ENCODE results near the gene ROPN1.
A peak's percentile ranks its signal among the peaks of the same experiment; 100 is the strongest.
"Not testable (repeated sequence)": the region's sequence is repeated elsewhere in the genome, so short reads cannot be mapped to it uniquely, and the experiment has no call there.

Gene ROPN1

DNA sequence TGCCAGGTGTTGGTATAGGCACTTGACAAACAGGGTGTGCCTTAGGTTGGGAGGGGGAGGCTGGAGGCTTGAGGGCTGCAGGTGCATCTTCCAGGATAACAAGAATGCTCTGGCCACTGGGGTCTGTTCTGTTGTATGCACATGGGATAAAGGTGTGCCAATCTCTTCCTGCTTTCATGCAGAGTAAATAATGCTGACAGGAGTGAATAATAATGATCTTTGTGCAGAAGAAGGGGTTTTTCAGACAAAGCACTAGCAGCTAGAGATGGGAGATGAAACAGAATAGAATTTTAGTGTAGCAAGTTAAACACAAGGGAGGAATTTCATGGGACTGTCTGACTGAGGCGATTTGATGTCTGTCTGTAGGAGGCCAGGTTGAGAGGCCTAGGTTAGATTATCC, 1.9 kb upstream of the ROPN1 start:
- no peak for DNase-seq

DNA sequence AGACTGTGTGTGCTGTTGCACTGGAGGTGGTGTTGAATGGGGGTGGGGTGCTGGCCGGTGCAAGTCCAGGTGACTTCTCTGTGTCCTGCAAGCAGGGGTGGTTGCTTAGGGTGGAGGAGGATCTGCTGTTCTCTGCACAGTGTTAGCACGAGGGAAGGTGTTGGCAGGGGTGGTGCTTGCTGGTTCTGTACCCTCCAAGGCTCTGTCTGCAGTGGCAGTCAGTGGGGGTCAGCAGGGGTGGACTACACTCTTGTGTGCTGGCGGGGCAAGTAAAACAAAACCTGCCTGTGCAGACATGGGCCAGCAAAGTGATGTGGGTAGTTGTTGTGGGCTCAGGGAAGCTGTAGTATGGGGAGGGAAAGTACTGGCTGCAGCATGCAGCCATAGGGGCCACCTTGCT, 5.5 kb downstream of the ROPN1 start:
- DNase-seq = no peak

DNA sequence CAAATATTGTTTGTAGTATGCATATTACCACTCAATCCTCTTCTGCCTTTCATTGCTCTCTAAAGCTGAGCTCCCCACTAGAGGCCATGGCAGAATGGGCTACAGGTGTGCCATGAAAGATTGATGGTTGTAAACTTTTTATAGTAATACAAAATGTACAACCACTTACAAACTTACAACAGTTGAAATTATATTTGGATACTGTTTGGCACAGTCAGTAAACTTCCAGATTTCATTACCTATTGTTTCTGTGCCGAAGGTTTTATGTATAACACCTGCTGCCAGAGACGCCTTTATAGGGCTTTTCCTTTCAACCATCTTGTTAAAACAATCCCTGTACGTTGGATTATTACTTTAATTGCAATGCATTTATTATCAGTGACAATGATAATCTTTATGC, 7.0 kb downstream of the ROPN1 start:
- no peak for DNase-seq

DNA sequence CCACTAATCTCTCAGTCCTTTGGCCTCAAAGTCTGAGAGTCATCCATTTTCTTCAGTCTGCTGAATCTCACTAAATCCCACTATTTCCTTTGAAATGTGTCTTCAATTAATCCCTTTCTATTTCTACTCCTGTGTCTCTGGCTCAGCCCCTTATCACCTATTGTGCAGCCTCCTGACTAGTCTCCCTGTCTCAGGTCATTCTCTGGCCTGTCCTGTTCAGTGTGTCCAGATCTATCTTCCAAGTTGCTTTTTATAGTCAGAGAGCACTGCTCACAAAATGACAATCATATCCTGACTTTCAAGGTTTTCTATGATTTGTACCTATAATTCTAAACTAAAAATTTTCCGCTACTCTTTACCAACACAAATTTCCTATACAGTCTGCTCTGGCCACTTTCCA, 7.6 kb downstream of the ROPN1 start:
- DNase-seq = no peak

DNA sequence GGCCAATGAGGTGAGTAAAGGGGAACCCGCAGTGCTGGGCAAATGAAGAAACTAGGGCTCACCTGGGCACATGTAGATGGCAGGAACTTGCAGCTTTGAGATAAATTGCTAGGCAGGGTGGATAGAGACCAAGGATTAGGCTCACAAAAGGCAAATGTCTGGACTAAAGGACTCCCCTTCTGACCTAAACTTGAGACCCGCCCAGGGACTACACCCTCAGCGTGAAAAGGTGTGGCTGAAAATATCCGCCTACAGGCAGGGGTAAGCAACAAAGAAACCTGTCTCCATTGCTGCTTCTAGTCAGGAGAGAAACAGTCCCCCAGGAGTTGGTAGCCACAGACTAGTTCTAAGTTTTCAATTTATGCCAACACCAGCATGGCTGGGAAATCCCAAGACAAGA, 10.6 kb downstream of the ROPN1 start:
- not testable (repeated sequence) for DNase-seq

DNA sequence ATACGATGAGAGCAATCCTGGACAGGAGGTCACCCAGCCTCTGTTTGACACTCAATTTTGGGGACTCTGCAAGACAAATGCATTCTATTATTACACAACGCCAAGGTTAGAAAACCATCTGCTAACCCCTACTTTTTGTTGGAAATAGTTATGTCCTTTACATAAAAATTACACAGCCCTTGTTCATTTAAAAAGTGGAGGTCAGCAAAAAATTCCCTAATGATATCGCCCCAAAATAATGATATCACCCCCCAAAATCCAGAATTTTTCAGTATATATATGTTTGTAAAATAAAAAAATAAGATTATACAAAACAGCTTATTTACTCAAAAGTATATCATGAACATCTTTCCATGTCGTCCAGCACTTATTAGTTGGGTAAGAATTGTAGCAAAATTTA, 11.4 kb downstream of the ROPN1 start:
- DNase-seq = no peak

DNA sequence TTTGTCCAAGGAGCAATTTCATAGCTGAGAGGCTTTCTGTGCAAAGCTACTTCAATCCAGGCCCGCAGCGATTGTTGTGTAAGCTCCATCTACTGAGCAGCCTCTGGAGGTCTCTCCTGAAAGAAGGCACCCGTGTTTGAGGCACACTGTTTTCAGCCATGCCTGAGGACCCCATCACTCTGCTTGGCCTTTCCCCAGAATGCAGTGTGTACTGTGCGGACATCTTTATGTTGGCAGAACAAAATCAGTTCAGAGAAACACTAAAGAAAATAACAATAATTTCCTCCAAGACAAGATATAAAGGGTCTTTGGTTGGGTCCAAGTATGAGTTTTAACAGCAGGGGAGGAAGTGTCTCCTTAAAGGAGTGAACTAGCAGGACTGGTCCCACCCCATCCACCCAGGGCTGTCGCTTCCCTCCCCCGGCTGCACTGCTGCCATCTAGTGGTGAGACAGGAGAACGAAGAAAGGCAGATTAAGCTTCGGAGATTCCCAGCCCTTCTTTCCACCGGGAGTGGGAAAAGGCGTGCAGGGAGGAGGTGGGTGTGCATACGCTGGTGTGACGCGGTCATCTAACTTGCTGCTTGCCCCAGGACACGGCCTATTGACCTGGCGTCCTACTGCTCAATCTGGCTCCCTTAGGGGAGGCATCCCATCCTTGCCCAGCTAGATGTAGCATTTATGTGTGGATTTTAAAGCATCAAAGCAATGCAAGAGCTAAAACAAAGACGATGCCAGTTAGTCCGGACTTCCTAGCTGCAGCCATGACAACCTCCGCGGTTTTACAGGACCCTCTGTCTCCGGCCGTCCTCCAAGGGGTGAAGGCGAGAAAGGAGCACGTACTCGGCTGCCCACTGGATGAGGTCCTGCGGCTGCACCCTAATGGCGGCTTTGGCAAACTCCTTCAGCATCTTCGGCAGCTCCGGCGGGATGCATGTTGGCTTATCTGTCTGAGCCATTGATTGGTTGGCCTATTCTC, 12.1 kb downstream of the ROPN1 start:
- peak in 2 of 4 experiments; percentile 13 to 21 for DNase-seq

DNA sequence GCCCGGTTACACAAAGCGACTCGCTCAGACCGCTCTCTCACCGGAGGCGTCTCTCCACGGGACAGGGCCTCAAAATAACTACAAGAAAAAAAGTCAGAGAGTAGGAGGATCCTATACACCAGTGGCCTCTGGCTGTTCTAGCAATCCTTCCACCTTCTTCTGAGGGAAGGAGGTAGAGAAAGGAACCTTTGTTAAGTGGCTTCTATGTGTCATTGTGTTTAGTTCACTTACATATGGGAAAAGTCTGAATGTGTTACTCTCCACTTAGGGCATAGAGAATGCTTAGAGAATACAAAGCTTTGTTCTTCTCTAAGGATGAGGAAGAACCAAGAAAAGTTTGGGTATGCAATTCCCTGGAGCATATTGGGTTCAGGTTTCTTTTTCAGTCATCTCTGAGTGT, 15.0 kb downstream of the ROPN1 start:
- not testable (repeated sequence) for DNase-seq

DNA sequence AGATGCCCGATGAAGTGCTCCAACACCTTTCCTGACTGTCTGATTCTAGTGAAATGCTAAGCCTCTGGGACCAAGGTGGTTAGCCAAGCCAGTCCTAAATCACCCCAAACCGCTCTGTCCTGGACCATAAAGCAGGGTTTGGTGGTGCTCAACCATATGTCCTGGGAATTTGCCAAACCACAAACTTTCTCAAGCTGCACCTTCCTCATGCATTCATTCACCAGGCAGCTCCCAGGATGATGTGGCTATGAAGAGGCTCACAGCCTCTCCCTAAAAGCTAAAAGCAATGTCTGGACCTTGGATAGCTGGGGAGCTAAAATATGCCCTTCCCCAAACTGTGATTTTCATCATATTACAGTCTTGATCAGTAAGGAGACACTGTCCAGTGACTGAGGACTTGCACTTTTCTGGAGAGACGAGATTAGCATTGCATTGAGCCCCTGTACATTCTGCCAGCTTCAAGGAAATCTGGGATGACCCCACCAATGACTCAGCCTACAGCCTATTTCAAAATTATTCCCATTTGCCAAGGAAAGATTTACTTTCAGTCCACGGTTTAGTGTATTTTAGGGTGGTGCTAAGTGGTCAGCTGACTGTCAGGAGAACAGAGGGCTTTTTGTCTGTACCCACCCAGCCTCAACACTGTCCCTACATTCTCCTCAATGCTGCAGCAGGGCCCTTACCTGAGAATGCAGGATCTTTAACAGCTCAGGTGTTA, 15.6 kb downstream of the ROPN1 start:
- not testable (repeated sequence) for DNase-seq

DNA sequence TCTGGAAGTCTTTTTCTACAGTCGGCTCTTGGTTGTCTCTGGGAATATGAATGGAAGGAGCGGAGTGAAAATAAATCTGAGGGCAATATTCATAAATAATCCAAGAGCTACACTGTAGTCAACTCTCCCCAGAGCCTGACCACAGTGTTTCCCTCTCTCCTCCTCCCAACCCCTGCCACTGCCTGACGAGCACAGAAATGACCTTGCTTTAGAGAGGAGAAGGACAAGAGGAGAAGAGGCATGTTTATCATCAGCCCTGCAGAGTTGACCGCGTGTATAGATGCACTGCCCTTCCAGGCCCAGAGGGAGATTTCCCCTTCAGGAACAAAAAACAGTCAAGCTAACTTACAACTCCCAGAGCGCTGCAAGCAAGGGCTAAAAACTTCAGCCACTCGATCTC, 16.9 kb downstream of the ROPN1 start:
- DNase-seq = not testable (repeated sequence)

DNA sequence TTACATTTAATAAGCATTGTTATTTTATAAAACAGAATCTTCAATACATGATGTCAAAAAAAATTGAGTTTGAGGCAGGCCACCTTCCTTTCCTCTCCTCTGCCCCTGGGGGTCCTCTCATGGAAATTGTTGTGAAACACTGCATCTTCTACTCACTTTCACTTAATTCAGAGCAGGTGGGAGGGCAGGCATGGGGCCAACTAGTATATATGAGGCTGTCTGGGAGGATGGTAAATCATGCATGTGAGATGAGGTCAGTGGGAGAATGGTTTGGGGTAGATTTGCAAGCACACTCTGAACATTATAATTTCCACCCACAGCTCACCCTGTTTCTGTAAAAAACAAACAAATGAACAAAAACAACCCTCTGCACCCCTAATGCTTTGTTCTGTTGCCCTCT, 20.5 kb downstream of the ROPN1 start:
- no peak for DNase-seq

DNA sequence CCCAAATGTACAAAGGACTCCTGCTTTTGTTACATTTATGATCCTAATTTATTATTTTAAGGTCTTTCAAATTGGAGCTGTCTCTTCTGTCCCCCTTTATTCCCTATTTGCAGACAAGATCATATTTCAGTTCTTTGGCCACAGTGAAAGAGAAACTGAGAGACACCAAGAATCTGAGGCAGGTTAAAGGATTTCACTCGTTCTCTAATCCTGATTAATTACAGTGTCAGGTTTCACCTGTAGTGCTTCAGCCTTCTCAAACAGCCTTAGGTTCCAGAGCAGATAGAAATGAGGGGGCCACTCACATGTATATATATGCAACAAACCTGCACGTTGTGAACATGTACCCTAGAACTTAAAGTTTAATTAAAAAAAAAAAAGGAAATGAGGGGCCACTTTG, 24.7 kb downstream of the ROPN1 start:
- DNase-seq = not testable (repeated sequence)

DNA sequence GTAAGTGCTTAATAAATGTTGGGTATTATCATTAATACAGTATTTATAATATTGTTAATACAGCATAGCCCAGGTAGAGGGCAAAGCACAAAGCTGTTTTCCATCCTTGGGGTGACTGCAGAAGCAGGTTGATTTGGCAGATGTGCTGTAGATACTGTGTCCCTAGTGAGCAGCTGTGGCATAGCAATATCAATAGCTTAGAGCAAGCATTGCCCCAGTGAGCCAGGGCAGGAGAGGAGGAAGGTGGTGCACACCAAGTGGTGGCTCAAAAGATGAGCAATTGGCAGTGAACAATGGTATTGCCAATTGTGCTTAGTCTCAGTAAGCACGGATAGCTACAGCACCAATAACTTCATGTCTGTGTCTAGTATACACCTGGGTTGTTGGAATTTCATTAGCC, 25.1 kb downstream of the ROPN1 start:
- DNase-seq = not testable (repeated sequence)

DNA sequence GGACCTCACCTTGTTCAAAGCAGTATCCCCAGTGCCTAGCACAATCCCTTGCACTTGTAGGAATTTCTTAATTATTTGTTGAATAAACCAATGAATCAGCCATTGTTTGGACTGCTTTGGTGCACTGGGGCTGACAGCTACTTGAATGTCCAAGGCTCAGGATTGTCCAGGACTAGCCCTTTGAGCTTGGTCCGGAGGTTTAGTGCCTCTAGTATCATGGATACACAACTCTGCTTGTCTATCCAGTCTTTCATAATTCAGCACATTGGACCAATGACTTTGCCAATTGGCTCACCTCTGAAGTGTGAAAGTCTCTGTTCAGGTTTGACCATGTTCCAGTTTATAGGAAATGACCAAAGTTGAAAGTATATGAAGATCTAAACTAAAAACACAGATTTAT, 27.1 kb downstream of the ROPN1 start:
- not testable (repeated sequence) for DNase-seq

DNA sequence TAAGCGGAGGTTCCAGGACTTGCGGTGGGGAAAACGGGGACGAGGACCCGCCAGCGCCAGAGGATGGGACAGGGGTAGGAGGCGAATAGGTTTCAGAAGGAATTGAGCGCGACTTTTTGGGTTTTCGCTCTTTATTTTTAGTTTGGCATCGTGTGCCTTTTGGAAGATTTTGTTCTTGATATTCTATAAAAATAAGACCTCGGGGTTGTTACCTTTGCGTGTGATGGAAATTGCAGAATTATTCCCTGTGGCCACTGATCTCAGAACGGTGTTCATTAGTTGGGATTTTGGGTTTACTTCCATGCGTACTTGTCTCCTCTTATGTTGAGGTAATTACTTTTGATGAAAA, 30.4 kb downstream of the ROPN1 start:
- no peak for DNase-seq

DNA sequence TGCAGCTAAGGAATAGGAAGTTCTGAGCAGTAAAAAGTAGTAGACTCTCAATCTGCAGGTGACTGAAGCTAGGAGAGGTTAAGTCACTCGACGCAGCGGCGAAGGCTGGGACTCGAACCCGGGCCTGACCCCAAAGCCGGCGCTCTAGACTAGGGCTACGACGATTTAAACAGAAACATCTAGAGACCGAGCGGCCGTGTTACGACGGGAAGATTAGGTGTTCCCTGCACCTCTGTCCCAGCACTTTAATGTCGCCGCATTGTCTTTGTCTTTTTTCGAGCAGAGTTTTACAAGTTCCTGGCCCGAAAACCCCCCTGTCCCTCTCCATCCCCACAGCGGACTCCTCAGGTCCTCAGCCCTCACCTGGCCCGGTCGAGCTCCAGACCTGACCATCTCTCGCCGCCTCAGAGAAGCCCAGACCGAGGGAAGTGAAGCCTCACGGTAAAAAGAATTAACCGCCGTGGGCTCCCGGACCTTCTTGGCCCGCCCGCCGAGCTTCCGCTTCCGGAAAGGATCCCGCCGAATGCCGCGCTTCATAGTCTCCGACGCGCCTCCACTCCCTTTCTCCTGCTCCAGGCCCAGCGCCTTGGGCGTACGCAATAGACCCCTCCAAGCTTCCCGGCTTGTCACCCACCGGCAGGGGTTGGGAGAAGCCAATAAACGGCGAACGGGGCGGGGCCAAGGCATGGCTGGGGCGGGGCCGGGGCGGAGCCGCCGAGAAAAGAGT, 31.0 kb downstream of the ROPN1 start, which contains the start of gene CCDC14:
TSS of gene CCDC14 (minus strand) at position 449 of the 727 bp plus-strand sequence. CDS start at position 393, 56 bp downstream.
- DNase-seq = peak; percentile 93 to 96 (median 96)

DNA sequence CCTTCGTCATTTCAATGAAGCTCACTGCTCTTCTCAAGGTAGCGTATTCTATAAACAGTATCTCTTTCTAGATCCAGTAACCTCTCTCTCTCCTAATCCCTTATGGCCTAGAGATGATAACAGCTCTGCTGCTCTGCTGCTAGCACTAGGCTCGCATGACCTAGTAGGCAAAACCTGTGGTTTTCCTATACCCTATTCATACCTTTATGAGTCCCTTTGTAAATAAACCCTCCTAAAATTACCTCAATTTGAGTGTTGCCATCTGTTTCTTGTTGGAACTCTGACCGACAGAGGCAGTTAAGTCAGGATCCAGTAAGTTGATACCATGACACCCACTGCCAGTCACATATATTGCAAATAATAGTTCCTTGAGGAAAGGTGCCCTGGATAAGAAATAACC, 38.2 kb downstream of the ROPN1 start:
- DNase-seq = no peak

DNA sequence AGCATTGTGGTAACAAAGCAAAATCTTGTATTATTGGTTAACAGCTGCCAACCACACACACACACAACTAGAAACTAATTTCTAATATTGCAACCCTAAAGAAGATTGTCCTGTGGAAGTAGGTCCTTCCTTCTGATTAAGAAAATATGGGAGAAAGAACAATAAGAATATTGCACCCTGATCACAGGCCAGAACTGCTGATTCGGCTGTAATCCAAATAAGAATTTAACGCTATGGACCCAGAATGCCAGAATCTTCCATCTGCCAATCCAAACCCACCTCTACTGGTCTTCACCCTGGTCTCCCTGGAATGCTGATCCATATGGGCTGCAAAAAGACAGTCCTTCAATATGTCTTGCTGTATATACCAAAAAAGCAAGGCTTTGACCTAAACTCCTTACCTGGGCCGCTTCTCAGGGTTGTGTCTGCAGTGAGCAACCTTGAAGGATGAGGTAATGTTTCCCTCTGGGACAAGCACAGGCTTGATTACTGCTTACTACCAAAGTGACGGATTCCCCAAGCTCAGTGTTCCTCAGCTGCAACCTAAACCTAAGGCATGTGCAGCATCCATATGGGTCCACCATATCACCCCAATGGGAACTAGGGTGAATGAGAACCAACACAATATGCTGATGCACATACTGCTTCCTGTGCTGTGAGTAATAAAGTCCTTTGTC, 38.9 kb downstream of the ROPN1 start:
- DNase-seq = no peak

DNA sequence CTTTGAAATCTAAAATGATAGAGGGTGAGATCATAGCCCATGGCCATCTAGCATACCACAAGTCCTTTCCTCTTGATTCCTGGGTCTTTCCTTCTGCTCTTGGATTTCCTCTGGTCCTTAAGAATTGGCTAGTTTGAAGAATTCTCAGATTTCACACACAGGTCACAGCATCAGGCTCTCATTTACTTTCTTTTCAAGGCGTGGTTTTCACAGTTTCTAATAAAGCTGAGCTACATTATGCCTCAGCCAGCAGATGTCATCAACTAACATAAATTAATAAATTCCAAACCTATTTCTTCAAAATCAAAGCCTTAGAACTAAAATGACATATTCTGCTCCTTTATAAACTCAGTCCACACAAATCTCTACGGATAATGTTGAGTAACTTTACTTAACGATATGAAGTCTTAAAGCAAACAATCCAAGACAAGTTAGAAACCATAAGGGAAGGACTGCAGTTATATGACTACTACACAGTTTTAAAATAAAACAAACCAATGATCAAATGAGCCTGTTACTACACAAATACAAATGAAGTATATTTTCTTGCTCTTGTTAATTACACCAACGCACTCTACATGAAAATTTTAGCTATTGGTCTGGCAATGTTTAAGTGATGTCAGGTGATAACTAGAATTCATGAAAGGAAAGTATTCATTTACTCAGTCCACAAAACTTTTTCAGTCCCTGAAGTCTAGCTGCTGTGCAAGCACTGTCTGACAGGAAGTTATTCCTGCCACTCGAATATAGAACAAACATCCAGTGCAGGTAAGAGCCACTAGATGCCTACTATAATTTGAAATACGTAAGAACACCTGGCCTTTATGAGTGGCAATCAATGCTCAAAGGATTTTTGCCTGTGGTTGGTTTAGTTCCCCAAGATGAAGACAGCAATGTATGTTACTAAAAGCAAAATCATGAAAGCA, 40.1 kb downstream of the ROPN1 start:
- no peak for DNase-seq

DNA sequence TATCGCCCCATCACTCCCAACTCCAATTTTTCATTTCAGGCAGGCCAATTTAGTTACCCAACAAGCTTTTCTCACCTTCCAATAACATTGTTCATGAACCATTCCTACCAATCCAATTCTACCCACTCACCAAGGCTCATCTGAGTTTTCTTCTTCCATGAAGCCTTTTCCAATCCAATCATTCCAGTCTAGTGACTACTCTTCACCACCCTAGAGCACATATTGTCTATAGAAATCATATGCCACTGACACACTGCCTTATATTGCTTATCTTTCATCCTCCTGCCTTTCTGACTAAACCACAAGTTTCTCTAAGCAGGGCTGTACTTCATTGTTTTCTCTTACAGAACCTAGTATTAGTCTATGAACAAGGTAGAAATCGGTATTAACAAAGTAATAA, 42.3 kb downstream of the ROPN1 start:
- no peak for DNase-seq

DNA sequence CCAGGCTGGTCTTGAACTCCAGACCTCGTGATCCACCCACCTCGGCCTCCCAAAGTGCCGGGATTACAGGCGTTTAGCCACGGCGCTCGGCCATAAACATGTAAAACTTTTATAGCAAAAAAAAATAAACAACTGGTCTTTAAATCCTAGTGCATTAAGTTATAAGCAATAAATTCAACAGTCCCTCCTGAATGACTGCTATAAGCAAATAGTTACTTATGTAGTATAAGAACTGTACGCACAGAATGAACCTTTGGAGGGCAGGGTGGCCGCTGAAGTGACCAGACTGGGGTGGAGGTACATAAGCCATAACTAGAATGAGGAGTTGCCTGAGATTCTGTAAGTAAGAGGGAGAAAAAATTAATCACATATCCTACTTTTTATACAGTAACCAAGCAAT, 43.5 kb downstream of the ROPN1 start:
- DNase-seq = no peak

All from suppressor macrophage (primary cell).